Naive thymus-derived CD8-positive, alpha-beta T cell (primary cell): Measurements from ENCODE around the gene ADRA2B. TPM values are rescaled to one million over a fixed set of nuclear protein-coding genes. Genes with fewer than 3 reads are reported as not detected.

Experiments used
- ATAC-seq, 2 donors: fragments of 150-1000 bp; cut with Tn5 transposase in 1 of 2; sonication (Bioruptor Pico), chemical (Tn5 transposase) in 1 of 2; 1 replicate in 1 of 2; 2 replicates in 1 of 2; pipeline ENCODE4 v1.10.0; 2021; ENCODE audit warnings: mild to moderate bottlenecking in 2 of 2, moderate library complexity in 2 of 2
- POLR2A ChIA-PET: fragments of 350-600 bp; sonication (Branson Sonifier 250); formaldehyde crosslinking; loops from one replicate; lab custom pipeline; 2021; ENCODE audit warnings: antibody characterized with exemption; lab: Charles Lee
- DNase-seq, 10 donors: peaks; one replicate each; pipeline versions ENCODE4 v3.0.0 to v3.0.0-alpha.2; 2020 to 2022
- H3K27ac Mint-ChIP-seq, 10 donors: one replicate each; pipeline ENCODE4 v1.8.0; 2020 to 2022; ENCODE audit warnings: mild to moderate bottlenecking in 10 of 10, mixed read lengths in 10 of 10, moderate library complexity in 4 of 10, inconsistent platforms in 1 of 10
- H3K27me3 Mint-ChIP-seq, 5 donors: one replicate each; pipeline ENCODE4 v1.8.0; 2021 to 2022; ENCODE audit warnings: mixed read lengths in 5 of 5
- H3K36me3 Mint-ChIP-seq, 3 donors: one replicate each; pipeline ENCODE4 v1.8.0; 2020 to 2022; ENCODE audit warnings: mixed read lengths in 3 of 3, mild to moderate bottlenecking in 2 of 3, inconsistent platforms in 1 of 3
- H3K4me1 Mint-ChIP-seq, 4 donors: one replicate each; pipeline ENCODE4 v1.8.0; 2021 to 2022; ENCODE audit warnings: mixed read lengths in 4 of 4
- H3K4me3 Mint-ChIP-seq, 10 donors: one replicate each; pipeline ENCODE4 v1.8.0; 2020 to 2022; ENCODE audit warnings: mild to moderate bottlenecking in 10 of 10, mixed read lengths in 10 of 10, moderate library complexity in 6 of 10, inconsistent platforms in 1 of 10
- H3K9me3 Mint-ChIP-seq, 9 donors: one replicate each; pipeline ENCODE4 v1.8.0; 2020 to 2022; ENCODE audit warnings: mixed read lengths in 9 of 9, mild to moderate bottlenecking in 3 of 9, inconsistent platforms in 1 of 9, moderate library complexity in 1 of 9
- polyA plus RNA-seq, 3 donors: library from polyadenylated mRNA; unstranded; fragments of 300-500 nt; fragmentation: Illumina TruSeq; gene quantifications; one replicate each; pipeline ENCODE4 v1.2.3, GENCODE V29; 2021
- total RNA-seq, 8 experiments: library from RNA in 2 of 8; stranded (reverse) in 2 of 8; gene quantifications; one replicate each; pipeline ENCODE4 v1.2.3 and lab custom pipeline; 2021 to 2026

ADRA2B gene
- total and polyA plus RNA-seq, 5 experiments from 2014 or later, result 0.22 TPM; not detected in 4

- POLR2A ChIA-PET, result no interaction called here
- Mint-ChIP-seq H3K27me3 (peaks cover 0 to 2% (median 0%) of the 10 kb centered on the region in 5 donors), H3K9me3 (no peaks in the 10 kb centered on the region), H3K4me3 (no peak overlapping the region), H3K27ac (peak overlapping the region in 1 of 10 donors; percentile 10), H3K4me1 (no peaks in the 10 kb centered on the region), H3K36me3 (no peaks in the 10 kb centered on the region)
- ATAC-seq (no peak), DNase-seq (no peak)
Measured at GRCh38 chr2:96097441-96097840, 18.9 kb downstream of the ADRA2B start.

- Mint-ChIP-seq H3K27ac (no peak overlapping the region), H3K4me3 (no peak overlapping the region), H3K36me3 (no peaks in the 10 kb centered on the region), H3K9me3 (no peaks in the 10 kb centered on the region), H3K27me3 (peaks cover 0 to 2% (median 0%) of the 10 kb centered on the region in 5 donors), H3K4me1 (no peaks in the 10 kb centered on the region)
- DNase-seq, result no peak
- POLR2A ChIA-PET, result no interaction called here
- no peak for ATAC-seq
Measured at GRCh38 chr2:96095116-96095636, 21.2 kb downstream of the ADRA2B start.

- H3K27ac Mint-ChIP-seq, result no peak overlapping the region
- peaks cover 0 to 2% (median 0%) of the 10 kb centered on the region in 5 donors for H3K27me3 Mint-ChIP-seq
- DNase-seq, result peak in 2 of 10 donors; percentile 12 to 52
- H3K9me3 Mint-ChIP-seq, result no peaks in the 10 kb centered on the region
- POLR2A ChIA-PET, result no interaction called here
- no peak overlapping the region for H3K4me3 Mint-ChIP-seq
- no peaks in the 10 kb centered on the region for H3K36me3 Mint-ChIP-seq
- no peak for ATAC-seq
- no peaks in the 10 kb centered on the region for H3K4me1 Mint-ChIP-seq
Measured at GRCh38 chr2:96093528-96093927, 22.8 kb downstream of the ADRA2B start.

GRCh38 chr2:96092951-96093350, 23.4 kb downstream of the ADRA2B start:
- POLR2A ChIA-PET, result no interaction called here
- Mint-ChIP-seq H3K4me1 (no peaks in the 10 kb centered on the region), H3K9me3 (no peaks in the 10 kb centered on the region), H3K36me3 (no peaks in the 10 kb centered on the region), H3K4me3 (no peak overlapping the region), H3K27ac (no peak overlapping the region), H3K27me3 (peaks cover 0 to 2% (median 0%) of the 10 kb centered on the region in 5 donors)
- ATAC-seq, result no peak
- DNase-seq, result peak in 1 of 10 donors; percentile 21

- no peak overlapping the region for H3K27ac Mint-ChIP-seq
- H3K27me3 Mint-ChIP-seq, result peaks cover 0 to 2% (median 0%) of the 10 kb centered on the region in 5 donors
- no peaks in the 10 kb centered on the region for H3K36me3 Mint-ChIP-seq
- H3K4me3 Mint-ChIP-seq, result no peak overlapping the region
- POLR2A ChIA-PET, result no interaction called here
- DNase-seq (peak in 1 of 10 donors; percentile 14), ATAC-seq (no peak)
- no peaks in the 10 kb centered on the region for H3K4me1 Mint-ChIP-seq
- no peaks in the 10 kb centered on the region for H3K9me3 Mint-ChIP-seq
Measured at GRCh38 chr2:96092573-96092877, 23.8 kb downstream of the ADRA2B start.

- no peaks in the 10 kb centered on the region for H3K4me1 Mint-ChIP-seq
- peak in 1 of 10 donors; percentile 54 for DNase-seq
- H3K36me3 Mint-ChIP-seq, result no peaks in the 10 kb centered on the region
- peaks cover 0 to 2% (median 0%) of the 10 kb centered on the region in 5 donors for H3K27me3 Mint-ChIP-seq
- no peak for ATAC-seq
- H3K27ac Mint-ChIP-seq, result no peak overlapping the region
- POLR2A ChIA-PET, result no interaction called here
- H3K9me3 Mint-ChIP-seq, result peaks cover 0 to 2% (median 0%) of the 10 kb centered on the region in 9 donors
- no peak overlapping the region for H3K4me3 Mint-ChIP-seq
Measured at GRCh38 chr2:96091711-96092572, 24.4 kb downstream of the ADRA2B start.

GRCh38 chr2:96091141-96091710, 25.1 kb downstream of the ADRA2B start:
- peak in 1 of 10 donors; percentile 12 for DNase-seq
- no peak for ATAC-seq
- no peaks in the 10 kb centered on the region for H3K36me3 Mint-ChIP-seq
- POLR2A ChIA-PET, result no interaction called here
- no peaks in the 10 kb centered on the region for H3K4me1 Mint-ChIP-seq
- peaks cover 0 to 5% (median 0%) of the 10 kb centered on the region in 9 donors for H3K9me3 Mint-ChIP-seq
- no peak overlapping the region for H3K27ac Mint-ChIP-seq
- H3K4me3 Mint-ChIP-seq, result no peak overlapping the region
- peaks cover 0 to 2% (median 0%) of the 10 kb centered on the region in 5 donors for H3K27me3 Mint-ChIP-seq

GRCh38 chr2:96090196-96090926, 26.0 kb downstream of the ADRA2B start:
- ATAC-seq (no peak), DNase-seq (no peak)
- no peak overlapping the region for H3K4me3 Mint-ChIP-seq
- no peaks in the 10 kb centered on the region for H3K36me3 Mint-ChIP-seq
- H3K9me3 Mint-ChIP-seq, result peaks cover 0 to 6% (median 0%) of the 10 kb centered on the region in 9 donors
- H3K27me3 Mint-ChIP-seq, result peaks cover 0 to 2% (median 0%) of the 10 kb centered on the region in 5 donors
- POLR2A ChIA-PET, result no interaction called here
- no peaks in the 10 kb centered on the region for H3K4me1 Mint-ChIP-seq
- H3K27ac Mint-ChIP-seq, result no peak overlapping the region

GRCh38 chr2:96089356-96090195, 26.8 kb downstream of the ADRA2B start:
- Mint-ChIP-seq H3K4me3 (no peak overlapping the region), H3K9me3 (peaks cover 0 to 6% (median 0%) of the 10 kb centered on the region in 9 donors), H3K27ac (no peak overlapping the region), H3K36me3 (no peaks in the 10 kb centered on the region), H3K4me1 (no peaks in the 10 kb centered on the region), H3K27me3 (peaks cover 0 to 4% (median 2%) of the 10 kb centered on the region in 5 donors)
- DNase-seq (peak in 1 of 10 donors; percentile 41), ATAC-seq (no peak)
- POLR2A ChIA-PET, result interaction anchor here (0.6 kb wide), 1 partner anchor 639 kb away, joined by 7 read pairs; no protein-coding TSS in a partner anchor

- Mint-ChIP-seq H3K4me3 (no peak overlapping the region), H3K4me1 (no peaks in the 10 kb centered on the region), H3K27ac (no peak overlapping the region), H3K9me3 (peaks cover 0 to 6% (median 0%) of the 10 kb centered on the region in 9 donors), H3K27me3 (peaks cover 2 to 11% (median 4%) of the 10 kb centered on the region in 5 donors), H3K36me3 (no peaks in the 10 kb centered on the region)
- POLR2A ChIA-PET, result interaction anchor here (0.6 kb wide), 1 partner anchor 639 kb away, joined by 7 read pairs; no protein-coding TSS in a partner anchor
- ATAC-seq, result no peak
- peak in 1 of 10 donors; percentile 35 for DNase-seq
Measured at GRCh38 chr2:96088340-96089335, 27.7 kb downstream of the ADRA2B start.

GRCh38 chr2:96087130-96087529, 29.2 kb downstream of the ADRA2B start:
- no peak for DNase-seq
- no peak for ATAC-seq
- Mint-ChIP-seq H3K27ac (no peak overlapping the region), H3K4me3 (no peak overlapping the region), H3K4me1 (no peaks in the 10 kb centered on the region), H3K9me3 (peaks cover 0 to 6% (median 0%) of the 10 kb centered on the region in 9 donors), H3K36me3 (no peaks in the 10 kb centered on the region), H3K27me3 (peaks cover 2 to 14% (median 4%) of the 10 kb centered on the region in 5 donors)
- POLR2A ChIA-PET, result no interaction called here
